NCI-H510A treated with DMSO at 0.1 percent for 48 hours (cell line): ENCODE results near the gene PVALB.

Experiments used
- DNase-seq: peaks from one replicate; lab custom pipeline; 2025; lab: John Stamatoyannopoulos, UW

Gene PVALB

GRCh38 chr22:36811094-36811800 is 5.6 kb downstream of the PVALB start:
- DNase-seq: no peak

DNA sequence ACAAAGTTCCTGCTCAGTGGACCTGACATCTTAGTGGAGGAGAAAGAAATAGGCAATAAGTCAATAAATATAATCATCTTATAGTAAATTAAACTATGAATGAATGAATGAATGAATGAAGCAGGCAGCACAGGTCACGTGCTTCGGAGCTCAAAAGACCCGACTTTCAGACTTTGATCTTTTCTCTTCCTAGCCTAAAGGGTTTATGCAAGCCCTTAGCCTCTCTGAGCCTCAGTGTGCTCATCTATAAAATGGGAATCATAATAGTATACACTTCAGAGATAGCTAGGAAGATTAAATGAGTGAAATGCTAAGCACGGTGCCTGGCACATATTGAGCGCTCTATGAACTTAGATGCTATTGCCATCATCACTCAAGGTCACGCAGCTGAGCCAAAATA is 7.5 kb downstream of the PVALB start:
- DNase-seq: no peak

- no peak for DNase-seq
Measured at GRCh38 chr22:36808721-36809344, 8.0 kb downstream of the PVALB start.

DNA sequence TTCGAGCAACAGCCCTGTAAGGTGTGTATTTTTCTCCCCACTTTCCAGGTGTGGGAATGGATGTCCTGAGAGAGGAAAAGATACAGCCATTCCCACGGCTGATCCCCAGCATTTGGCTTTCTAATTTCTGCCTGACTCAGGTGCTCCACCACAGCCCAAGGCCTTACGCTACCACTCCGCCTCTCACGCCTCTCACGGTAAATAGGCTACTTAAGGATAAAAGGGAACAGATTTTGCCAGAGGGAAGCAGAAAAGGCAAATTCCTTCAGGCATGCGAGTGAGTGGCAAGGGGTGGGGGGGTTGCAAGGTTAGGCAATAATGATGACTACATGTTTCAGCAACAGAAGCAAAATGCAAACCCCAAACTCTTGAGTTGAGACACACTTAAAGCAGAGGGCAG is 9.2 kb downstream of the PVALB start:
- no peak for DNase-seq

DNA sequence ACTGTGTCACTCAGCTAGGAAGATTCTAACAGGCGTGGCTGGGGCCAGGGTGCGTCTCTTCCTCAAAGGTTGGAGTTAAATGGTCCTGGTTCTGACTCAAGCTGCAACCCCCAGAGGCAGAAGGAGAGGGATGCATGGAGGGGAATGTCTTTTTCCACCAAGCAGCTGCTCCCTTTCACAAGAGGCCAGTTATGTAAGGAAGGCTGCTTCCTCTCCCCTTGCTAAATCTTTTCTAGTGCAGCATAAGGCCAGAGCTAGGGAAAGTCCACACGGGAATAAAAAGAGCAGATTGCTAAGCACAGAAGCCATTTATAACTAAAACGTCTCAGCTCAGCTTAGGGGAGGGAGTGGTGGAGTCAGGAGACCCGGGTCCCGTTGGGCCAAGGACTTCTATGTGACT is 10.0 kb downstream of the PVALB start:
- DNase-seq: no peak

DNA sequence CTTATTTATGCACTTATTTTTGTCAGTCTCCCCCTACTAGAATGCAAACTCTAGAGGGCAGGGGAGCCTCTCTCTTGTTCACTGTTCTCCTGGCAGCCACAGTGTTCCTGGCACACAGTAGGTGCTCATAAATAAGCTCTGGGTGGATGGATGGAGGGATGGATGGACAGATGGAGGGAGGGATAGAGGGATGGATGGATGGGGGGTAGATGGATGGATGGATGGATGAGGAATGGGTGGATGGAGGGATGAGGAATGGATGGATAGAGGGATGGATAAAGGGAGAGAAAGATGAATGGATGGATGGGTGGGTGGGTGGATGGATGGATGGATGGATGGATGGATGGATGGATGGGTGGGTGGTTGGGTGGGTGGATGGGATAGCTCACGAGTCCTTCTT is 13.5 kb downstream of the PVALB start:
- DNase-seq: no peak

DNA sequence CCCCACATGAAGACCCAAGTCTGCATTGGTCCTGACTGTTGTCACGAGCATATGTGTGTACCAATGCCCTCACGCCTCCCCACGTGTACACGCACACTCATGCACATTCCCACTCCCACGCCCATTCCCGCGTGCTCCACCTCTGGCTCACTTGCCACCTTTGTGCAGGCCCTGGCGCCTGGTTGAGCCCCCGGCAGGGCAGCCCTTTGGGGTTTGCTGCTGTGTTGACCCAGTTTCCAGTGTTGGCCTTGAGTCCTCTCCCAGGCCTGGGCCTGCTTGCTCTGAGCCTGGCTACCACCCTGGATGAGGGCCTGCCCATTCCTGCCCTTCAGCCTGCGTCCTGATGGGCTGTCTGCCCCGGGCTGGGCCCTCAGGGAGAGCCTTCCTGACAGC is 18.2 kb downstream of the PVALB start:
- no peak for DNase-seq

DNA sequence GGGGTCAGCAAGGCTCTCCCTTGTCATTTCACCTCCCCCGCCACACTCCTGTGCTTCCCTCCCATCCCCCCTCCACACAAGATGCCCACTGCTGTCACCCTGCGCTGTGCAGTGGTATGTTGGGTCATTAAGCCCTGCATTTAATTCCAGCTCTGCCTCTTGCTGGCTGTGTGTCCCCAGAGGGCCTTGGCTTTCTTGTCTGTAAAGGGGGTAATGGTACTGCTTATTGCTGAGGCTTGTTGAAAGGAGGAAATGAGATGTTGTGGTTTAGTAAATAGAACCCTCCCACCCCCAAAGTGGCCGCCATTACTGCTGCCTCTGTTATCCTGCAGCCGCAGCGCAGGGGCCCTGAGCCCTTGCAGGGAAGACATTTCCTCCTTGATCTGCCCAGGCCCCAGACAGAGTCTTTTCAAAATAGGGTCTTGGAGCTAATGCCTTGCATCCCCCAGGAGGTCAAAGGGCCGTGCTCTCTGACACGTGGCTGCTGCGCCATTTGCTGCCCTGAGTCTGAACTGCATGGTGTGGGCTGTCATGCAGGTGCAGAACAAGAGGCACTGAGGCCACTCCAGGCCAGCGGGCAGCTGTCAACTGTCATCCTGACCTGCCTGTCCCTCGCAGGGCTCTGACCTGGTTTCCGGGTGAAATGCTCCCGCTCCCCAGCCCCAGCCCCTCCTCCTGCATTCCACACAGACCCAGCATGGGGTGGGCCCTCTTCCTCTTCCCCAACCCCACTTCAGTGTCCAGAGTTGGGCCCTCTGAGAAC is 18.7 kb downstream of the PVALB start:
- no peak for DNase-seq

DNA sequence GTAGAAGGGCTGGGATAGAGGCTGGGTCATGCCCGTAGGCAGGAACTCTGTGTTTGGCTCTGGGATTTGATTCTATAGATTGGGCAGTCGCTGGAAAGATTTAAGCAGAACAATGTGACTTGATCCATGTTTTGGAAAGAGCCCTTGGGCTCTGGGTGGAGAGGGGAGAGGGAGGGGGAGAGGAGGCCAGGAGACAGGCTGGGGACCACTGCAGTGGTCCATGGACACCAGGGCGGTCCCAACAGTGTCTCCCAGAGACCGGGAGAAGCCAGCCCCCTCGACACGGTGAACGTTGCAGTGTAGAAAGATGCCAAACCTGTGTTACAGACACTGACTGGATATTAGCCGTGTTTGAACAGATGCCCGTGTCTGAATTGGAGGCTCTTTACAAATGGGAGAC is 19.5 kb downstream of the PVALB start:
- no peak for DNase-seq

DNA sequence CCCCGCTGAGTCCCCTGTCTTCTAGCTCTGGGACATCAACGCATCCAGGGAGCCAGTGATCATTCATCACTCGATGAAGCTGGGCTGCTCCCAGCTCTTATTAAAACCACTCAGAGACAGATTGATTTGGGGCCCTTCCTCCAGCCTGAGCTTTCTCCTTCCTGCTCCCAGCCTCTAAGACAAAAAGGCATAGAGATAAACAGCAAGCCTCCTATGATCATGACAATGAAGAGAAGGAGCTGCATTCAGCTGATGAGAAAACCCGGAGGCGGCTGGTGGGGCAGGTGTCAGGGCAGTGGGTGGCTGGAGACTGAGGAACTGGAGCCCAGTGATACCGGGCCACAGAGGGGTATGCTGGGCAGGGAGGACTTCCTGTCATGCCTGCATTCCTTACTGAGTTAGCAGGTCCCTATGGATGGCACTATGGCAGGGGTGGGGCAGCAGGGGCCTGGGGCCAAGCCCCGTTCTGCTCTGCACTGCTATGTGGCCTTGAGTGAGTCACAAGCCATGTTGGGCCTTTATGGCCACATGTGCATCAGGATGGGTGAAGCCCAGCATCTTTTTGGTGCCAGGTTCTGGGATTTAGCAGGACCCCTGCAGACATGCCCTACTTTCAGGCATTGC is 20.2 kb downstream of the PVALB start:
- DNase-seq: no peak

- no peak for DNase-seq
Measured at GRCh38 chr22:36795633-36796032, 21.2 kb downstream of the PVALB start.

- no peak for DNase-seq
Measured at GRCh38 chr22:36790648-36791047, 26.2 kb downstream of the PVALB start.

DNA sequence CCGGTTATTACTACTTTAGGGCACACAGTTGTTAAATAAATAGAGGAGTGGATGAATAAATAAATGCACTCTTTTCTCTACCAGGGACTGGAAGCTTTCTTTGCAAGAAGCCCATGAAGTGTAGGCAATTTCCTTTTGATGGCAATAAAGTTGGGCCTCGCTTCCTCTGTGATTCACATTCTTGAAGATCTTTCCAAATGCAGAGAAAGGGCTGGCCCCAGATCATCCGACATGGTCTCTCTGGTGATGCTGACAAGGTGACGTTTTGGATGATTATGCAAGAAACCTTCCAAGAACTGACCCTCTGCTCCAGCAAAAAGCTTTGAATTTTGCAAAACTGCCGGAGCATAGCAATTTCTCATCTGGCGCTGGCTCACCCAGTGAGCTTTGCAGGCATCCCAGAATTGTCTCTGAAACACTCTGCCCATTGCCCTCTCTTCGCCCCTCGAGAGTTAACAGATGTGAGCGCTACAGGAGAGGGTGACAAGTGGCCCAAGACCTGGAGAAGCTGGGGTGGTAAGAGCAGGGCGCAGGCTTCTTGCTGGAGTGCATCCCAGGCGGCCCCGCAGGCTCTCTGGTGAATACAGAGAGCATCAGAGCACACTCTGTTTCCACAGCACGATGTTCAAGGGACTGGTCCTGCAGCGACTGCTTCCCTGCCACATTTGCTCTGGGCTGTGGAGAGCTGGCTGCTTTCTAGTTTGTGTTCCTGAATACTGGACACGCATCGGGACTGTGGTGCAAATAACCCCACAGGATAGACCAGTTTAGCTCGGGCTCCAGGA is 29.4 kb downstream of the PVALB start:
- DNase-seq: no peak

GRCh38 chr22:36783743-36784142 is 33.1 kb downstream of the PVALB start:
- DNase-seq: no peak

DNA sequence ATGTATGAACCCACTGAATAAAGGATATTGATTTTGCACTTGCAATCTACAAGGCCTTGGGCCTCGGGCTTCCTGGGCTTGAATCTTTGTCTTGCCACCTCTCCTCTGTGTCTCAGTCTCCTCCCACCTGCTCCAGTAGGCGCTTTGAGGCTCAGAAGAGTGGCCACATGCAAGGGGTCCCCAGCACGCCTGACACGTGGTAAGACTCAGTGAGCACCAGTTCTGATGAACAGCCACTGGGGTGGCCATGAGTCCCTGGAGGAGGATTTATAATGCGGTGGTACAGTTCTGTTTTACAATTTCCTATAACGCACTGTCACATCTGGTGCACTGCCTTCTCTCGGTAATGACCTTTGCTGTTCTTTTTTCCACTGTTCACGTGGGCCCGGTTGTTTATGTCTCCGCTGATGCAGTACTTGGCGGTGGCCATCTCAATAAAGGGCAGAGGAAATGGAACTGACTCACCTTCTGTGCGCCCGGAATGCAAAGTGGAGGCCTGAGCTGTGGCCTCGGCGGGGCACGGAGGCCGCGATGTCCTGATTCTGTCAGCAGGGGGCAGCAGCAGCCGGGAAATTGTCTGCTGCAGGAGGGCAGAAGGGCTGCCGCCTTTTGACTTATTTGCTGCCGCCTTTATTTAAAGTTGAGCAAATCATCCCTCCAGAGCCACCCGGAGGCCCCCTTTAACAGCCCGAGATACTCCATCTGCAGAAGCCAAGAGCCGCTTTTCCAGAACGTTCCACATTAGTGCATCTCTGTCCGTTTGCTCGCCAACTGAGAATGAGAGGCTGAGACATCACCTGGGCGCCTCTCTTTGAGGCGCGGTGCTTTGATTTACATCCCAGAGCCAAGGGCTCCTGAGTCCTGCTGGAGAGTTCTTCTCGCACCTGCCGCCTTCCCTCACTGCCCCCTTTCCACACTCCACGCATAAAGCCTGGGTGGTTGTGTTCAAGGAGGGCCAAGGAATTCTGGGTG is 34.9 kb downstream of the PVALB start:
- peak; percentile 31 for DNase-seq

DNA sequence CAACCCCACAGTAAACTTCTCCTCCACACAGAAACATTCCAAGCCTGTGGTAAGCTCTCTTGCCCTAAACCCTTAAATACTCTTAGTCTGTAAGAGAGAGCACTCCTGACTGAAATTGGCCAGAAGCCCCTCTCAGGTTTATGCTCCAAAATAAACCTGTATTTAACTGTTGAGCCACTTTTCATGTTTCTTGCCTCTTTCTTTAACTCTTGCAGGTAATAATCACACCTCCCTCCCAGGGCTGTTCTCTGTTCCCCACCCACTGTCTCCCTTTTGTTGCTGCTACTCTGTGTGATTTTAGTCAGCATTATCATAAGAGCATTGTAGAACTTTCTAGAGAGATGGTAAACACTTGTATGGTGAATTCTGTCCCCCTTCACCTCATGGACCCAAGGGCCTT is 38.8 kb downstream of the PVALB start:
- DNase-seq: no peak

- DNase-seq: no peak
Measured at GRCh38 chr22:36776722-36777121, 40.1 kb downstream of the PVALB start.

DNA sequence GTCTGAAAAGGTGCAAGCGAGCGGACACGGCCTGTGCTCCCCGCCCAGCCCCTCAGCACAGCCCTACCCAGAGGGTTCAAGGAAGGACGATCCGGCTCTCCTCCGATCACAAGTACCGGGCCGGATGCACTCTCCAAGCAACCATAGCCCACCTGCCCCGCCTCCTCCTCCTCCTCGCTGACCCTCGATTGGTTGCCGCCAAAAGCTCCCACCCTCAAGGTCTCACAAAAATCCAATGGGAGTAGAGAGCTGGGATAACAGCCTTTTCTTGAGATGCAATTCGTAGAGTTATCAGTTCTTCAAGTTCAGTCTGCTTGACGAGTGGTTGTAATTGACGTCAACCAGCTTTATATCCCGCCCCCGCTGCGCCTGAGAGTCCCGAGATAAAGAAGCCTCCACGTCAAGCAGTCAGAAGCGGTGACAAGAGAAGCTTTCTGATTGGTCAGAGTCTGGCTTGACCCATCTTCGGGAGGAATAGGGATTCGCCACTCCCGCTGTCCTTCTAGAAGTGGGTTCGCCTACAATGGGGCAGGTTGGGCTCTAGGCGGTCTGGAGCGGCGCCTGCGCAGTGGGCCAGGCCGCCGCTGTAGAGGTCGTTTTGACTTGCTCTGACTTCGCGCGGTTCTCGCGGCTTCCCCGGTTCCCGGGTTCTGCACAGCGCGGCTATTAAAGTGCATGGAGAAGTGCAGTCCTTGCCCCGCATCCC is 40.7 kb downstream of the PVALB start, which contains the start of gene IFT27:
TSS of gene IFT27 (minus strand) at position 156 of the 706 bp plus-strand sequence. CDS start 412 bp downstream, outside the sequence.
- peak; percentile 82 for DNase-seq

- no peak for DNase-seq
Measured at GRCh38 chr22:36775586-36775963, 41.3 kb downstream of the PVALB start.

DNA sequence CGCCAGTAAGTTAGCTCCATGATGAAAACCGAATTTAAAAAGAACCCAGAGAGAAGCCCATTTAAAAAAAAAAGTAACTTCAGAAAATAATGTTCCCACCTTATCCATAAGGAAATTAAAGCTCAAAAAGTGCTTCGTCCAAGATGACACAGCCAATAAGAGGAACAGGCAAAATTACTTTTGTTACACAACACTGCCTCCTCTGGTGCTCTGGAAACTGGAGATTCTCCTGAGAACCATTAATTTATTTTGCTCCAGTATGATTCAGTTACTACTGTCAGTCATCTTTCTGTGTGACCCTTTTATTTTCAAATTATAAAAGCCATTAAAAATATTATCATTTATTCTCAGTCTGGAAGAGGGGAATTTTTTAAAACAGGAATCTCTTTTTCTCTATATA is 42.9 kb downstream of the PVALB start:
- no peak for DNase-seq
